ENCODE data around the gene ZNF516.
A peak's percentile ranks its signal among the peaks of the same experiment; 100 is the strongest.

ZNF516 gene

DNA sequence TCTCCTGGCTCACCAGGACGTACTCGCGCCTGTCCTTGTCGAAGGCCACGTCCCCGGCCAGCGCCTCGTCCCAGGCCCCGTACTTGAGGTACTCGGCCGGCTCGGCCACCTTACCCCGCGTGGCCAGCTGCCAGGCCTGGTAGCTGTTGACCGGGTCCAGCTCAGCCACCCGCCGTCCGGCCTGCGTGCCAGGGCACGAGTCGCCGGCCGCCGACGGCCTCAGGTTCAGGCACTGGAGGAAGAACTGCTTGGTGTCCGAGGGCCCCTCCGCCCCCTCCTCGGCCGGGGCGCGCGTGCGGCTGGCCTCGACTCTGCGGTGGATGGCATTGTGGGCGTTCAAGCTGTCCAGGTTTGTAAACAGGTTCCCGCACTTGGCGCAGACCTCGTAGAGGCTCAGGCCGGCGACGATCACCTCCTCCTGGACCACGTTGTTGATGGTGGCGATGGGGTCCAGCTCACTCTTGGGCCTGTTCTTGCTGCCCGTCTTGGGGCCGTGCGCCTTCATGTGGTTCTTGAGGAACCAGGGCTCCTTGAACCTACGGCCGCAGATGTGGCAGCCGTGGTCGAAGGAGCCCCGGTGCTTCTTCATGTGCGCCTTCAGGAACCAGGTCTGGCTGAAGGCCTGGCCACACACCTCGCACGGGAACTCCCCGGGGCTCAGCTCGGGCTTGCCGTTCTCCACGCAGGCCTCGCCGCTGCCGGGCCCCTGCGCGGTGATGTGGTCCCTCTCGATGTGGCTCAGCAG is 53.2 kb downstream of the ZNF516 start:
- DNase-seq (ENCODE audit: low spot score): no peak

GRCh38 chr18:76441002-76441667 is 53.9 kb downstream of the ZNF516 start:
- no peak for DNase-seq (ENCODE audit: low spot score)

DNA sequence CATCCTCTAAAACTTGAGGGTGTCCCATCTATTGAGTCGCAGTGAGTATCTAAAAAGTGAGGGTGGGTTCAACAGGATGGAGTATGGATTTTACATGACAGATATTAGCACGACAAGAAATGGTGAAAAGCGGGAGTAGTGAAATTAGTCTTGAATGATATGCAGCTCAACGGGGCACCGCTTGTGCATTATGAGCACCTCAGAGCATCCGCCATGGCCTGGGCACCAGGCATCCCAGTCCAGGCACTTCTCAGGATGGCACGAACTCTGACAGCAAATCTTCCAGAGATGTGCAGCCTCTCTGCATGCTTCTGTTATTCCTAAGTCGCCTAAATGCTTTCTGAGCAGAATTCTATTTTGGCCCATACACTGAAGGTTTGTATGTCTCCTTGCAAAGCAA is 57.1 kb downstream of the ZNF516 start:
- no peak for DNase-seq (ENCODE audit: low spot score)

DNA sequence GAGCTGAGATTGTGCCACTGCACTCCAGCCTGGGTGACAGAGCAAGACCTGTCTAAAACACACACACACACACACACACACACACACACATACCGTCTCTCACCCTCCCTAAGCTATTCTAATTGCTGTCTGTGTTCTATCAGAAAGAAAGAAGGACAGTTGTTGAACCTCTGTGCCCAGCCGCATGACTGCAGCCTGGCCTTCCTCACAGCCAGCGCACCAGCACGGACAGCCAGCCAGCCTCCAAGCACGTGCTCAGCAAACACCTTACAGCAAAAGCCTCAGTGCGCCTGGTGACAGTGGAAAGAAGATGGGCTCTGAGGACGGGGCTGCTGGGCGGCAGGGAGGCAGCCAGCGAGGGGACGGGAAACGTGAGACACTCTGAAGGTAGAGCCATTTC is 58.0 kb downstream of the ZNF516 start:
- DNase-seq (ENCODE audit: low spot score): no peak

DNA sequence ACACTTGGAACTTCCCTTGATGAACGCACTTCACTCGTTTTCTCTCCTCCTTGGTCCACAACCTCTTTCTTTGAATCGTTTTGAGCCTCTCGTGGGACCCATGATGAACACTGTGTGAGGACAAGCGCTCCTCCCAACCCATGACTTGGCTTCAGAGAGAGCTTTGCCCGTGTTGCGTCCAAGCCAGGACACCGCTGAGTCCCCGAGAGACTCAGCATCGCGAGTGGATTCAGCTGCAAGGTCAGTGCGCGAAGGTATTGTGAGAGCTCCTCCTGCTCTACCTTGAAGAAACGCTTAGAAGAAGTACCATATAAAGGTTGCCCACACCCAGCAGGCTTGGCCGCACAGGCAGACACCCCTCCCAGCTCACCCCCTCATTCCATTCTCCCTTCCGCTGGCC is 58.7 kb downstream of the ZNF516 start:
- no peak for DNase-seq (ENCODE audit: low spot score)

DNA sequence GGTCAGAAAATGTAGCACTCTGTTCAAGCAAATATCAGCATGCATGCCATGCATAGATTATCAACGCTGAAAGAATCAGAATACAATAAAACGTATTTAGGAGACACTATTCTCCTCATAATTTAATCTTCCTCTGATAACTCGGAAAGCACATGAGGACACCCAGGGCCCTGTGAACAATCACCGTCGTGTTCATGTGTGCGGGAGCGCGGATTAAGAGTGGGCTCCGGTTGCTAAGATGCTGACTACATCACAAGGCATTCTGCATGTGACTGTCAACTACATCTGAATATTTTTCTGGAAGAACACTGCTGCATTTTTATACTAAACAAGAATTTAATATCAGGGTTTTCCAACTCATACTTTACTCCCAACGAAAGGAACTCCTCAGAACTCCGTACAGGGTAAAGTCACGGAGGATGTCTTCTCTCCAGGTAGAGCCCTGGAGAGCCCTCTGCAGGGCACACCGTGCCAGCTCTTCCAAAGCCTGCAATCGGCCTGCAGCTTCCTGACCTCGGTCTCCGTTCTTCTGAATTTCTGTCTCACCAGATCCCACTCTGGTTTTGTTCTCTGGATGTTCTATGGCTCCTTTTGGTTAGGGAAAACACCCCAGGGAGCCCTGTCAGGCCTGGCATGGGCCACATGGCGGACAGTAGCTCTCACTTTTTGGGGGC is 59.6 kb downstream of the ZNF516 start:
- no peak for DNase-seq (ENCODE audit: low spot score)

DNA sequence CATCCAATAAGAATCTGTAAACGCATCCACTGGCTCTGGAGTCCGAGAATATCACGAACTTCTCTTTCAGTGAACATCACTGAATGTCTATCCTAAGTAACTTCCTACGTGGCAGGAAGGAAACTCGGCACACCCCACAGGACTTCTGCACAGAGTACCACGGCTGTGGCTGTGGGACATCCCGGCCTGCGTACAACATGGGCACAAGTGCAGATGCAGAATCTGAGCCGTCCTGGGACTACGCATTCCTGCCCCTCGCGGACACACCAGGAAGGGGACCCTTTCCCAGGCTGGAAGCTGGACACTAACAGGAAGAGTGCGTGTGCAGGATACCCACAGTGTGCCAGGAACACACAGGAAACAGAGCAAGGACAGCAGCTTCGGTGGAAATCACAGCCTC is 60.6 kb downstream of the ZNF516 start:
- DNase-seq (ENCODE audit: low spot score): no peak

DNA sequence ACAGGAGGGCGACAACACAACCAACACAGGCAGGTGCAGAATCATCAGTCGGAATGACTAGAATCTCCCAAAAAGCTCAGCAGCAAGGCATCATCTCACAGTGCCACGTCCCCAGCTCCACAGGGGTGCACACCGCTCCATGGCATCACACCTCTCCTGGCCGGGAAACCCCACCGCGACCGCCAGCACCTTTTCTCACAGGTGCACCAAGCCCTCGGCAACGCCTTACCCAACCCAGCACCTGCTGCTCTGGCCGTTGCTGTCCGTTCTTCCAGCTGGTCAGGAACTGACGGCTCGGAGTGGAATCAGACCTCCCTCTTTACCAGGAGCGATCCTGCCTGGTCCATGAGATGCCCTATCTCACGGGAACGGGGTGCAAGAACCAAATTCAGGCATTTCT is 61.3 kb downstream of the ZNF516 start:
- no peak for DNase-seq (ENCODE audit: low spot score)

DNA sequence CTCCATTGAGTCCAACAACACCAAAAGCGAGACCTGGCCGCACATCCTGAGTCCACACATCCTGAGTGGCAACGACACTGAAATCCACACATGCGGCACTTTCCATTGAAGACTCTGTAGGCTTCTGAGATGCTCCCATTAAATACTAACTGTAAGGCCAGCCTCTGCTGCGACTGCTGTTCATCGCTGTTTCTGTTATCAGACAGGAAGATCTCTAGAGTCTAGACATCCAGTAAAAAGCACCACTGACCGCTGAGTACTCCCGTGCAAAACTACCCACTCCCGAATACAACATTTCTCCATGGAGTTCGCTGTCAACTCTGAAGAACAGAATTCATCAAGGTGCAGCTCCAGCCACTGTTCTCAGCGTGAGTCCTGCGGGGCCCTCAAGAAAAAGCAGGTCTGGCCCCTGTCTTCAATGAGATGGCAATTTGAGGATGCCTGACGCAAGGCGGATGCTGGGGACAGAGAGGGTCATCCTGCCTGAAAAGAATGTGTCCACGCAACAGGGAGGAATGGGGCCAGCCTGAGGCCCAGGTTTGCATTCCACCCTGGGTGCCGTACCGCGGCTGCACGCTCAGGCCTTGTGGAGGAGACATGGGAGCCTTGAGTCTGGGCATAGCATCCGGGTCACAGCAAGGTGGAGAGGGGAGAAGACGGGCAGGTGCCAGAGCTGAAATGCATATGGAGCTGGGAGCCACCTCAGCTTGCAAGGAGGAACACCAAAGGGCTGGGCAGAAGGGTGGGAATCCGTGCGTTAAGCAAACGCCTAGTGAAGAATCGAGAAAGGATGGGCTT is 61.9 kb downstream of the ZNF516 start:
- DNase-seq (ENCODE audit: low spot score): no peak

GRCh38 chr18:76432274-76432755 is 62.7 kb downstream of the ZNF516 start:
- DNase-seq (ENCODE audit: low spot score): no peak

GRCh38 chr18:76431437-76432273 is 63.4 kb downstream of the ZNF516 start:
- no peak for DNase-seq (ENCODE audit: low spot score)

DNA sequence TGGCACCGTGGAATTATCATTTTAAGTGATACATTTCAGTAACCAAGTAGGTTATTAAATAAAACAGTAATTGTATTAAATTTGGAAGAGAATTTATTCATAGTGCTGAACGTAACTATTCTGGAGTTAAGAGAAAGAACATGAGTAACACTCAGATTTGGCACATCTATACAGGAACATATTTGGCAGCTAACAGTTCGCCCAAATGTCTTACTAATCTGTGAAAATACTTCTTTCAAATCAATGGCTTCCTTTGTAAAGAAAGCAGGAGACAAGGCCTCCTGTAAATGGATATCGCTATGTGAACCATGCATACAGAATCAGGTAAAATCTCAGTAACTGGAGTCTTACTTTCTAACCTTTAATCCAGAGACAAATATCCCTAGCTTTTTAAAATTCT is 64.4 kb downstream of the ZNF516 start:
- DNase-seq (ENCODE audit: low spot score): no peak

DNA sequence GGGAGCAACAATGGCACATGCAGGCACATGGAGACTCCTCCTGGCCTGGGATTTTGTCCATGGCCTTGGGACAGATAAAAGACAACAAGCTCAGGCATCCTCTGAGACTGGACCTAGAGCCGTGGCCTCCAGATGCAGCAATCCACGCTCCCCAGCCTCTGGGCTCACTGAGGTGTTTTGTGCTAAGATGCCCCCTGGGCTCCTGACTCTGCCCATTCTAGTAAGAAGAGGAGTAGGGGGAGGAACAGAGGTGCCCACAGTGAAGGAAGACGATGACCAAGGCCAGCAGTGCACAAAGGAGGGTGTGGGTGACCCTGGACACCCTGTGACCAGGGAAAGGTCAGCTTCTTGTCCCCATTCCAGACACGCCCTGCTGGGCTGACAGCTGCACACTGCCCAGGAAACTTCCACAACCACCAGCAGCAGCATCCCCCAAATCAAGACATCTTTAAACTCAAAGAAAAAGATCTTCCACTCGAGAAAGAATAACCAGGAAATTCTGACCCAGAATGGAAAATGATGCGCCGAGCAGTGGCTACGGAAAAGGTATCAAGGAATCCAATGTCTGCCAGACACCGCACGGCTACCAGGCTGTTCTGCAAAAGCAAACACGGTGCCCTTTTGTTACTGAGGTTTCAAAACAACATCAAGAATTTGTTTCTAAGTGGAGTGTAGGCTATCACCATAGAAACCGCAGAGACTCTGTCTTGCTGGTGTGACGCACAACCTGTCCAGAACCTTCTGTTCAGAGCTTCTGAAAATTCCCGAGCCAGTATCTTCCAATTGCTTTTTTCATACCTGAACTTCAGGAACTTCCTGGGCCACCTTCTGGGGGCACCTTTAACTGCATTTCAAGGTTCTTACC is 65.5 kb downstream of the ZNF516 start:
- DNase-seq (ENCODE audit: low spot score): no peak

- DNase-seq (ENCODE audit: low spot score): no peak
Observed at GRCh38 chr18:76428396-76429261, 66.4 kb downstream of the ZNF516 start.

DNA sequence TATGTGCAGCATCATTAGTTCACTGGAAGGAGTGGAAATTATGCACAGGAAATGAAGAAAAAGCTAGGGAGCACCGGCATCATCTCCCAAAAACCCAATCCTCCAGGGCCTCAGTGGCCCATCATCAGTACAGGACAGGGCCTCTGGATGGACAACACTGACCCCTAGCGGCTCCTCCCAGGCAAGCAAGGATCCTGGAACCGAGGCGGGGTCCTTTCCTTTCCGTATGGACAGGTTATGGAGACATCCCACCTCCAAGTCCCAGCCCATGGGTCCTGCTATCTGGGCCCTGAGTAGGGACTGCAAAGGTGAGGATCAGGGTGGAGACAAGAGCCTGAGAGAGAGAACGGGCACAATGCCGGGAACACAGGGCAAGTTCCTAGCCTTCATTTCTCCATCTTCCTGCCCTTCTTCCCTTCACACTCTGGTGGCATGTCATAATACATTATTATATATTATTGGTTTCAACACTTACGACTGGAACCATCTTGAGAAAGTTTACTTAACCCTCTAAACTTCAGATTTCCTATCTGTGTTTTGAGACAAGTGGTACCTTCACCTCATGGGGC is 68.2 kb downstream of the ZNF516 start:
- peak; percentile 65 for DNase-seq (ENCODE audit: low spot score)

DNA sequence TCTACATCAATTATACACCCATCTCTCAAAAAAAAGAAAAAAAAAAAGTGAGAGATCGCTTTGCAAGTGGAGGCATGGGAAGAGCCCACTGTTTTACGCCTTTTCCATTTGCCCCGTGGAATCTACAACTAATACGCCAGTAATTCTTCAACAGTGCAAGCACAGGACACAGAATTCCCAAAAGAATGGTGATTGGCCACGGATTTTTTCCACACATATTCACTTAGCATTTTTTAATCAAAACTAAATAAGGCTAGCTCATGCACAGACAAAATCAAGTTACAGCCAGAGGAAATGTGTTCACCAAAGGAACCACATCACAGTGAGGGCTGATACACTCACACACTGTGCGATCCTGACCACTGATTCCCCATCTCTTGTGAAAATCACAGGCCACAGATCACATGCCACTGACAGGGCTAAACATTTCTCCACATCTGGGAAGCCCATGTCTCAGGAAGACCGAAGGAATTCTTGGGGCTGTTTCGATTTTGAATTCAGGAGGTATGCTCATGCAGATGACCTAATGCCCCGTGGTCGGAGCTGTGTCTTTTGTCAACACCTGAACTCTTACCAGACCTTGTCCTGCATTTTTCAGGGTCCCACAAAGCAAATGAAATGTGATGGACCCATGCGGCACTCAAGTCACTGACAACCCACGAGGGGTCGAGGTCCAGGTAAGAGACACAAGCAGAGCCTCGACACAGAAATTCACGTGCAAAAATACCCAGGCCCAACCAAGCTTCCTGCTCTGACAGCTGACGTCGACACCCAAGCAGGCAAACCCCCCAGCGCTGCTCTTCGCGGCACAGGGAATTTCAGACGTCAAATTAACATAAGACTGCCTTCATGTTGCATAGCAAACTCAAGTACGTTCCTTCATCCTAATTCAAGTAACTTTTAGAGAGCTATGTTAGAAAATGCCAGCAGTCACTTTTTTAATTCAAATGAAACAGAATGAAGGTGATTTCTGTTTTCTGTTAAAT is 69.6 kb downstream of the ZNF516 start:
- no peak for DNase-seq (ENCODE audit: low spot score)

DNA sequence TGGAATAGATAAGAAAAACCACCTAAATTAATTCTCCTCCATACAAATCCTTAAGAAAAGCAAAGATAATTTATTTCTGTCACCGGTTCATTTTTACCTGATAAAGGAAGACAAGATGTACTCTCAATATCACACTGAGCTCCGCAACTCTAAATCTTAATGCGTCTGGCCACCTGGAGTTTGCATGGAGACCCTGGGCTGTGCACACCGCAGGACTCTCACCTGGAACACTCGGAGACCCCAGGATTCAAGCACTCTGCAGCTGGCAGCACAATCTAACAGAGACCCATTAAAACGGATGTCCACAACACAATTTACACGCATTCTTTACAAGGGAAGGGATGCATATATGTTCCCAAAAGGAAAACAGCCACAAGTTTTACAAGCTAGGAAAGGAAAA is 72.2 kb downstream of the ZNF516 start:
- DNase-seq (ENCODE audit: low spot score): no peak

- DNase-seq (ENCODE audit: low spot score): no peak
Observed at GRCh38 chr18:76422121-76422520, 72.9 kb downstream of the ZNF516 start.

Measured in AG08396 (cell line).